Upper lobe of right lung (tissue), 1 donor: Measurements from ENCODE around the gene CDY2B. TPM values are rescaled to one million over a fixed set of nuclear protein-coding genes. Genes with fewer than 3 reads are reported as not detected.
"Not testable (repeated sequence)": the region's sequence is repeated elsewhere in the genome, so short reads cannot be mapped to it uniquely, and the experiment has no call there.

ENCODE experiments used
- ATAC-seq: fragments of 200-7000 bp; cut with Tn5 transposase; one replicate; pipeline ENCODE4 v1.9.1; 2020; ENCODE audit warnings: mild to moderate bottlenecking, moderate library complexity
- DNase-seq: peaks from one replicate; pipeline ENCODE4 v3.0.0-alpha.2; 2020
- H3K27ac ChIP-seq: fragments of 200-600 bp; one replicate; pipeline ENCODE4 v1.8.0; 2022
- H3K27me3 ChIP-seq: fragments of 200-600 bp; one replicate; pipeline ENCODE4 v1.8.0; 2022; ENCODE audit warnings: mild to moderate bottlenecking
- H3K36me3 ChIP-seq: fragments of 200-600 bp; one replicate; pipeline ENCODE4 v1.8.0; 2022
- H3K4me1 ChIP-seq: fragments of 200-600 bp; one replicate; pipeline ENCODE4 v1.8.0; 2022
- H3K4me3 ChIP-seq: fragments of 200-600 bp; one replicate; pipeline ENCODE4 v1.8.0; 2022; ENCODE audit warnings: mild to moderate bottlenecking
- H3K9me3 ChIP-seq: fragments of 200-600 bp; one replicate; pipeline ENCODE4 v1.8.0; 2022
- intact Hi-C: fragments of 100-400 bp; cut with DNase I; formaldehyde crosslinking; loops from one replicate; pipeline ENCODE4 v1.11.0; 2022
- long read RNA-seq: library from polyadenylated mRNA; unstranded; transcript quantifications from one replicate; pipeline ENCODE4 v2.0.0, GENCODE V29; 2021
- total RNA-seq: library from RNA; stranded (reverse); fragmentation: NEBNext Ultra II Directional; extraction: Animal tissue kit (Norgen Biotek cat#: 25700); gene quantifications from one replicate; pipeline ENCODE4 v1.2.1, GENCODE V29; 2021
- donor health status: DM: no; HTN: yes; CAD: no; lungs with severe emphysema.

Gene CDY2B
- total RNA-seq: not detected
- long read RNA-seq: 0 reads

- H3K27me3 ChIP-seq, H3K9me3 ChIP-seq, H3K4me3 ChIP-seq, DNase-seq, H3K36me3 ChIP-seq, intact Hi-C loops, ATAC-seq, H3K27ac ChIP-seq, H3K4me1 ChIP-seq: not testable (repeated sequence)
Measured at GRCh38 chrY:17880120-17880519, at the start of gene CDY2B. Gene CDY2B (minus strand): TSS chrY:17880220. CDS start chrY:17879892, 328 bp downstream.

DNA sequence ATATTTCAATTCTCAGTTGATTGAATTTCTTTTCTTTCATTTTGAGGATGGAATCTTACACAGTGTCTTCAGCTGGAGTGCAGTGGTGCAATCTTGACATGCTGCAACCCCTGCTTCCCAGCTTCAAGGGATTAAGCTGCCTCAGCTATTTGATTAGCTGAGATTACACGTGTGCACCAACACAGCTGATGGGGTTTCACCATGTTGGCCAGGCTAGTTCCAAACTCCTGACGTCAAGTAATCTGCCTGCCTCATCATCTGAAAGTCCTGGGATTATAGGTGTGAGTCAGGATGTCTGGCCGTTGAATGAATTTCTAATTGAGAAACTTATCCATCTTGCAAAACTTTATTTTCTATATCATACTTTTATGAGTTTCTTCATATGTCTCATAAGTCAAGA is 28.0 kb upstream of the CDY2B start:
- H3K27ac ChIP-seq, DNase-seq, intact Hi-C loops, H3K4me1 ChIP-seq, H3K9me3 ChIP-seq, H3K27me3 ChIP-seq, H3K36me3 ChIP-seq, ATAC-seq, H3K4me3 ChIP-seq: not testable (repeated sequence)

- ATAC-seq, H3K9me3 ChIP-seq, intact Hi-C loops, H3K4me1 ChIP-seq, H3K36me3 ChIP-seq, H3K27me3 ChIP-seq, H3K27ac ChIP-seq, H3K4me3 ChIP-seq, DNase-seq: not testable (repeated sequence)
Measured at GRCh38 chrY:17907351-17907750, 27.3 kb upstream of the CDY2B start.

DNA sequence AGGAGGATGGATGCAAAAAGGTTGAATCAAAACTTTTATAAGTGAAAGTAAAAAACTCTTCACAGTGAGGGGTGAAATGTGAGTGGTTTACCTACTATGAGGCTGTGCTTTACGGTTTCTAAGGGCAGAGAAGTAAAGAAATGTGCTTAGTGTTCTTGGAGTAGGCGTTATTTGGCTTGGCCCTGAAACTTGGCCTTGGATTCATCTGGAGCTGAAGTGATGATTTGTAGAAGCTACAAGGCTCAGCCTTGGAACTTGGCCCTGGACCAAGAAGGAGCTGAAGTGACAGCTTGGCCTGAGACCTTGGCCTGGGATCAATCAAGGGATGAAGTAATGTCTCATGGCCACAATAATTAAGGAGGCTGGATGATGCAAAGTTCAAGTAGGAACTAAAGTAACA is 1.7 kb upstream of the CDY2B start:
- H3K27me3 ChIP-seq, H3K4me3 ChIP-seq, intact Hi-C loops, H3K27ac ChIP-seq, H3K9me3 ChIP-seq, ATAC-seq, H3K4me1 ChIP-seq, H3K36me3 ChIP-seq, DNase-seq: not testable (repeated sequence)

DNA sequence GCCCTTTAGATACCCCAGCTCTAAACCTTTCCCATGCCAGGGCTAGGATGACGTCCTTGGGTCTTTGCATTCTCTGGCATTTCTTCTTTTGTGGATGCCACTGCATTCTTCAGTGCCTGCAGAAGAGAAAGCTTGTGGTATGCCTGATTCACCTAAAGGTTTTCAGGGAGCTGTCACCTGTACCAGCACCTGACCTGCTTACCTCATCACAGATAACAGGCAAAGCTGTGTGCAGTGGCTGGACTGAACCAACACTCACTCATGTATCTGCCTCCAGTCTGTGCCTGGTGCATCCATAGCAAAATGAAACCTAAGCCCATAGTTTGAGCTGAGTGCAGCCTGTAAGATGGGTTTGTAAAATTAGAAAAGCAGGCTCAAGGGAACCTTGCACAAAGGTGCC is 3.3 kb downstream of the CDY2B start:
- H3K4me1 ChIP-seq, H3K9me3 ChIP-seq, DNase-seq, H3K4me3 ChIP-seq, H3K36me3 ChIP-seq, intact Hi-C loops, ATAC-seq, H3K27me3 ChIP-seq, H3K27ac ChIP-seq: not testable (repeated sequence)

DNA sequence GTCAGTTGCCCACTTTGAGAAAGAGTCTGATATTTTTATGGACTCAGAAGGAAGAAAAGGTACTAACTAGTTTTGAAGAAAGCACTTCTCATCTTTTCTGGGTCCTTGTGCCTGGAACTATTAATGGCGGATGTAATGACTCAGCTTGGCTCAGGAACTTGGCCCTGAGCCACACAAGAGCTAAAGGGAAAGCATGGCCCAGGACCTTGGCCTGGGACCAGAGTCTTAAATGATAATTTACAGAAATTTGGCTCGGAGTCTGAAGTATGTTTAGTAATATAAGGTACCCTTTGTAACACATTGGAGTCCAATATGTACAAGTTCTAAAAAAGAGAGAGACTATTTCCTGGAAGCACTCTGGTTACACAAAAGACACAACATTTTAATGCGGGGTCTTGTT is 4.6 kb downstream of the CDY2B start:
- H3K4me1 ChIP-seq, intact Hi-C loops, H3K36me3 ChIP-seq, H3K4me3 ChIP-seq, ATAC-seq, H3K9me3 ChIP-seq, H3K27me3 ChIP-seq, H3K27ac ChIP-seq, DNase-seq: not testable (repeated sequence)

DNA sequence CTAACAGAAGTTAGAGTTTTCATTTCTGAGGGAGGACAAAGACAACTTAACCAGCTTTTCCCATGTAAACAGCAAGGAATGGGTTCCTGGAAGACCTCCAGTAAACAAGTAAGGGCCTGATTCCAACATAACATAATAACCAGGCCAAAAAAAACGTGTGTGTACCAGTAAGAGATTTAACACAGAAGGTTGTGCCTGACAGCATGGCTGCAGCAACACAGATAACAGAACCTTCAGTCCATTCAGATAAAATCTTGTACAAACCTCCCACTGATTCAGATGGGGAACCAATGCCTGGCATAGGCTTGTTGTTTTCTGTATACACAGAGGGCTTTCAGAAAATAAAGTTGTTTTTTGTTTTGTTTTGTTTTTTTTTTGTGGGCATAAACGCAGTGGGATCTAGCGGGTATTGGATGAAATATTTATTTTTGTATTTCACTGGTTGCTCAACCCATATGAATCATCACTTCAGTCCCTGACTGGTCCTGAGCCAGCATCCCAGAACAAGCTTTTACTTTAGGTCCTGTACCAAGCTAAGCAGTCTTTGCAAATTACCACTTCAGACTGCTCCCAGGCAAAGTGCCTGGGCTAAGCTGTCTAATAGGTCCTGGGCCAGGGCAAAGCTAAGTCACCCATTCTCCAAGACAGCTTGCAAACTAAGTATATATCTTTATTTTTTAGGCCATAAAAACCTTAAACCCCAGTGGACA is 8.7 kb downstream of the CDY2B start:
- ATAC-seq: peak; percentile 82
- H3K27me3 ChIP-seq, H3K4me3 ChIP-seq, DNase-seq, H3K36me3 ChIP-seq, H3K4me1 ChIP-seq, H3K27ac ChIP-seq, intact Hi-C loops, H3K9me3 ChIP-seq: not testable (repeated sequence)

DNA sequence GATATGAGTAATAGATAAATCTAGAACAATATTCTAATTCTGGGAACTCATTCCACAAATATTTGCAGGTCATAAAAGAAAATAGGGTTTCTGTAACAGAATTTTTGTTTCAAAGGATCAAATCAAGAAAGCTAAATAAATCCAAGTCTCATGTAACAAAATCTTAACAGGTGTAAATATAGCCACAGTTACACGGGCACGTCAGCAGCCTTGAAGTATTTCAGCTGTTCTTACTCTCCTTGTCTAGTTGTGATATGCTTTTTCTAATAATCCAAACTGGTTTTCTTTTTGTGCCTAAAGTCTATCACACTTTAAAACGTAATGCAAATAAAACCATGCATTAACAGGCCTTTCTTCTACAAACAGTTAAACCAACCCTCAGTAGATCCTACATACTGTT is 9.3 kb downstream of the CDY2B start:
- H3K9me3 ChIP-seq, intact Hi-C loops, DNase-seq, H3K4me1 ChIP-seq, H3K27me3 ChIP-seq, H3K4me3 ChIP-seq, ATAC-seq, H3K27ac ChIP-seq, H3K36me3 ChIP-seq: not testable (repeated sequence)

DNA sequence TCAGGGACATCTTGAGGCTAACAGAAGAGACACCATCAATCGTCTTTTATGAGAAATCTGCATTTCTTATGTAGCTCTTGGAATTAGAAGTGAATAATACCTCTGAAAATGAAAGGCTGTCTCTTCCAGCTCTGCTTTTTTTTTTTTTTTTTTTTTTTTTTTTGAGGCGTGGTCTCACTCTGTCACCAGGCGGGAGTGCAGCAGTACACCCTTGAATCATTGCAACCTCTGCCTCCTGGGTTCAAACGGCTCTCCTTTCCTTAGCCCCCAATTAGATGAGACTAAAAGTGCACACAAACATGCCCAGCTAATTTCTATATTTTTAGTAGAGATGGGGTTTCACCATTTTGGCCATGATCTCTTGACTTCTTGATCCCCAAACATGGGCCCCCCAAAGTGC is 12.2 kb downstream of the CDY2B start:
- DNase-seq, H3K27me3 ChIP-seq, H3K9me3 ChIP-seq, H3K36me3 ChIP-seq, ATAC-seq, H3K27ac ChIP-seq, intact Hi-C loops, H3K4me3 ChIP-seq, H3K4me1 ChIP-seq: not testable (repeated sequence)

- H3K27ac ChIP-seq, DNase-seq, H3K36me3 ChIP-seq, ATAC-seq, H3K4me1 ChIP-seq, intact Hi-C loops, H3K27me3 ChIP-seq, H3K4me3 ChIP-seq, H3K9me3 ChIP-seq: not testable (repeated sequence)
Measured at GRCh38 chrY:17860634-17861033, 19.4 kb downstream of the CDY2B start.

GRCh38 chrY:17856963-17857848 is 22.8 kb downstream of the CDY2B start:
- H3K36me3 ChIP-seq, H3K27me3 ChIP-seq, H3K9me3 ChIP-seq, H3K27ac ChIP-seq, H3K4me3 ChIP-seq, H3K4me1 ChIP-seq, intact Hi-C loops, DNase-seq, ATAC-seq: not testable (repeated sequence)

DNA sequence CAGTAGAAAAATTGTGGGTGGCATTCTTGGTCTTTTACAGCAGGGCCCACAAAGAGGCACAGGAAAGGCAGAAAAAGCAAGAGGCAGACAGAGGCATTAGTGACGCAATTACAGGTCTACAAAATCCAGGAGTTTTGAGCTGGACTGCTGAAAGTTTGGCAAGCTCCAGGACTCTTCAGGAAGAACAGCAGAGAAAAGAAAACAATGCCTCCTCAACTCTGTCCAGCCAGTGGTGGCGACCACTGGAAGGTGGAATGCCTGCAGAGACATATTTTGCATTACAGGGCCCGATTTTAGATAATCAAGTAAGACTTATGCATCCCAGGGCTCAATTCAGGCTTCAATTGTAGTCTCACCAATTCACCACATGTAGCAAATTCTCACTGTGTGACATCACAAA is 23.5 kb downstream of the CDY2B start:
- H3K4me1 ChIP-seq, H3K36me3 ChIP-seq, H3K9me3 ChIP-seq, H3K4me3 ChIP-seq, DNase-seq, ATAC-seq, H3K27ac ChIP-seq, H3K27me3 ChIP-seq, intact Hi-C loops: not testable (repeated sequence)

DNA sequence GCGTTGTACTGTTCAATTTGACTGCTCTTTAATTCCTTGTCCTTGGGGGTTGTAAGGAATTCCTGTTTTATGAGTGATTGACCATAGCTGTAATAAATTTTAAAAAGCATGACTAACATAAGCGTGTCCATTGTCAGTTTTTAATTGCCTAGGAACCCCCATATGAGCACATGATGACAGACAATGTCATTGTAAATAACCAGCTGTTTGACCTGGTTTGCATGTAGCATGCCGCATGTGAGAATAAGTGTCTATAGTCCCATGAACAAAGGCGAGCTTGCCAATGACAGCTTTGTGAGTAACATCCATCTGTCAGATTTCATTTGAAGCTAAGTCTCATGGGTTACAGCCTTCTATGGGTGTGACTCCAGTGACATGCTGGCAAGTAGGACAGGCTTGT is 30.9 kb downstream of the CDY2B start:
- DNase-seq, H3K36me3 ChIP-seq, H3K27ac ChIP-seq, intact Hi-C loops, ATAC-seq, H3K27me3 ChIP-seq, H3K9me3 ChIP-seq, H3K4me3 ChIP-seq, H3K4me1 ChIP-seq: not testable (repeated sequence)

GRCh38 chrY:17832149-17832548 is 47.9 kb downstream of the CDY2B start:
- DNase-seq, intact Hi-C loops, H3K4me3 ChIP-seq, H3K4me1 ChIP-seq, H3K27ac ChIP-seq, H3K36me3 ChIP-seq, H3K27me3 ChIP-seq, ATAC-seq, H3K9me3 ChIP-seq: not testable (repeated sequence)
